MM.1S (cell line): ENCODE results near the gene KRT35.

ENCODE experiments used
- DNase-seq: peaks from one replicate; pipeline ENCODE4 v3.0.0-alpha.2; 2015
- H2AFZ ChIP-seq: fragments of 300-600 bp; sonication (generic); 2 replicates; pipeline ENCODE4 v1.6.0; 2016; ENCODE audit warnings: antibody characterized with exemption, low read length
- H3F3A ChIP-seq: fragments of 300-600 bp; sonication (generic); 2 replicates; pipeline ENCODE4 v1.6.1; 2016; ENCODE audit warnings: mild to moderate bottlenecking, antibody characterized with exemption, low read length, moderate library complexity, mixed read lengths; ENCODE audit not compliant: insufficient read depth
- H3K27ac ChIP-seq: fragments of 300-600 bp; sonication (generic); 2 replicates; pipeline ENCODE4 v1.5.1; 2016; ENCODE audit warnings: mild to moderate bottlenecking, low read length
- H3K27me3 ChIP-seq: fragments of 300-600 bp; sonication (generic); replicated peaks from 2 replicates; pipeline ENCODE4 v1.6.0; 2016; ENCODE audit warnings: low read length; ENCODE audit not compliant: insufficient read depth
- H3K36me3 ChIP-seq: fragments of 300-600 bp; sonication (generic); replicated peaks from 2 replicates; pipeline ENCODE4 v1.6.1; 2016; ENCODE audit warnings: mild to moderate bottlenecking, low read length, mixed read lengths; ENCODE audit not compliant: insufficient read depth
- H3K4me1 ChIP-seq: fragments of 300-600 bp; sonication (generic); 2 replicates; pipeline ENCODE4 v1.6.1; 2016; ENCODE audit warnings: low read length, mixed read lengths
- H3K4me2 ChIP-seq: fragments of 300-600 bp; sonication (generic); 2 replicates; pipeline ENCODE4 v1.6.0; 2016; ENCODE audit warnings: low read depth, low read length
- H3K4me3 ChIP-seq: fragments of 300-600 bp; sonication (generic); 2 replicates; pipeline ENCODE4 v1.5.1; 2016; ENCODE audit warnings: low read length, mixed read lengths
- H3K79me2 ChIP-seq: fragments of 300-600 bp; sonication (generic); 2 replicates; pipeline ENCODE4 v1.6.1; 2016; ENCODE audit warnings: mixed run types, low read length, mixed read lengths
- H3K9ac ChIP-seq: fragments of 300-600 bp; sonication (generic); 2 replicates; pipeline ENCODE4 v1.6.1; 2016; ENCODE audit warnings: low read length, mixed read lengths
- H3K9me2 ChIP-seq: fragments of 300-600 bp; sonication (generic); replicated peaks from 2 replicates; pipeline ENCODE4 v1.6.1; 2016; ENCODE audit warnings: mild to moderate bottlenecking, low read length, mixed read lengths; ENCODE audit not compliant: insufficient read depth
- H3K9me3 ChIP-seq: fragments of 300-600 bp; sonication (generic); replicated peaks from 2 replicates; pipeline ENCODE4 v1.6.1; 2016; ENCODE audit warnings: mild to moderate bottlenecking, low read length, mixed read lengths; ENCODE audit not compliant: insufficient read depth
- H4K20me1 ChIP-seq: fragments of 300-600 bp; sonication (generic); 2 replicates; pipeline ENCODE4 v1.6.1; 2016; ENCODE audit warnings: mild to moderate bottlenecking, low read length, moderate library complexity, mixed read lengths; ENCODE audit not compliant: insufficient read depth
- EZH2 ChIP-seq: fragments of 300-600 bp; sonication (generic); optimal IDR thresholded peaks from 2 replicates; pipeline ENCODE3; 2017; ENCODE audit warnings: low read depth, mild to moderate bottlenecking, antibody characterized with exemption, low read length, mixed read lengths
- EZH2phosphoT487 ChIP-seq: fragments of 300-600 bp; sonication (generic); IDR thresholded peaks from 2 replicates; pipeline ENCODE4 v1.6.1; 2018; ENCODE audit warnings: antibody characterized with exemption, low read length
- TF ChIP-seq, protein P1 (sequence below): fragments of 300-600 bp; sonication (generic); IDR thresholded peaks from 2 replicates; pipeline ENCODE4 v1.5.1; 2016; ENCODE audit warnings: antibody characterized with exemption, low read length, mixed read lengths

KRT35 gene

DNA sequence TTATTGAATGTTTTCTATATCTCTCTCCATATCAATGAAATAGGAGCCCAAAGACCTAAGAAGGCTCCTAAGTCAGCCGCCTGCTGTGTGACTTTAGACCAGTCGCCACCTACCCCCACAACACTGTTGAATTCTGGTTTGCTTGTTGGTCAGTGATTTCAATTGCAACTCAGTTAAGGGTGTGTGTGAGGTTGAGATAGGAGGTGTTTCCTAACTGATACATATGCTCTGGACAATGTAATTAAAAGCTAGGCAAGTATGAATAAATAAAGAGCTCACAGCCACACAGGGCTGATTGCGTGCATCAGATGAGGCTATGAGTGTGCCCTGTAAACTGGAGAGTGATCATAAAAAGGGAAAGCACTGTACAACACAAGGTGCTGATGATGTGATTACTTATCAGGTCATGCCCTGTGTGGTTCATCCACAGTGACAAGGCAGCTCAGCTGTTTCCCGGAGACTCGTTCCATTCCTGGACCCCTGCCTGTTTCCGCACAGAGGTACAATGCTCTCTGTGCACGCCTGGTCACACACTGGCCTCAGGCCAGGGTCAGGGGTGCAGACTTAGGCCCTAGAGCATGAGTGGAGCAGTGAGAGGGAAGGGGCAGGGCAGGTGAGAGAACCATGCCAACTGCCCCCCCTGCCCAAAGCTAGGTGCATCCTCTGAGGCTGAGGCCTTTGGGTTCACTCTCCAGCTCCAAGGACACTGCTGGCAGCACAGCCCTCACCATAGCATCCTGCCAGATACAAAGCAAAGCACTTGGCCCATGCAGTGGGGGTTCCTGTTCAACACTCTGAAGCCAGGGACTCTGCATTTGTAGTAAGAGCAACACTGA is 3.3 kb upstream of the KRT35 start:
- Histone ChIP-seq H3K4me2 (no peak overlapping the region), H3K9me2 (no peaks in the 10 kb centered on the region), H3F3A (no peaks in the 10 kb centered on the region), H3K27ac (no peak overlapping the region), H2AFZ (no peak overlapping the region), H3K4me3 (no peak overlapping the region), H3K4me1 (no peaks in the 10 kb centered on the region), H3K9ac (no peak overlapping the region), H3K27me3 (no peaks in the 10 kb centered on the region; the same call in 1 of the 2 replicates), H4K20me1 (no peaks in the 10 kb centered on the region), H3K79me2 (no peaks in the 10 kb centered on the region), H3K9me3 (no peaks in the 10 kb centered on the region), H3K36me3 (no peaks in the 10 kb centered on the region)
- DNase-seq = no peak
- no peak for TF ChIP-seq EZH2phosphoT487
- TF ChIP-seq, protein P1, sequence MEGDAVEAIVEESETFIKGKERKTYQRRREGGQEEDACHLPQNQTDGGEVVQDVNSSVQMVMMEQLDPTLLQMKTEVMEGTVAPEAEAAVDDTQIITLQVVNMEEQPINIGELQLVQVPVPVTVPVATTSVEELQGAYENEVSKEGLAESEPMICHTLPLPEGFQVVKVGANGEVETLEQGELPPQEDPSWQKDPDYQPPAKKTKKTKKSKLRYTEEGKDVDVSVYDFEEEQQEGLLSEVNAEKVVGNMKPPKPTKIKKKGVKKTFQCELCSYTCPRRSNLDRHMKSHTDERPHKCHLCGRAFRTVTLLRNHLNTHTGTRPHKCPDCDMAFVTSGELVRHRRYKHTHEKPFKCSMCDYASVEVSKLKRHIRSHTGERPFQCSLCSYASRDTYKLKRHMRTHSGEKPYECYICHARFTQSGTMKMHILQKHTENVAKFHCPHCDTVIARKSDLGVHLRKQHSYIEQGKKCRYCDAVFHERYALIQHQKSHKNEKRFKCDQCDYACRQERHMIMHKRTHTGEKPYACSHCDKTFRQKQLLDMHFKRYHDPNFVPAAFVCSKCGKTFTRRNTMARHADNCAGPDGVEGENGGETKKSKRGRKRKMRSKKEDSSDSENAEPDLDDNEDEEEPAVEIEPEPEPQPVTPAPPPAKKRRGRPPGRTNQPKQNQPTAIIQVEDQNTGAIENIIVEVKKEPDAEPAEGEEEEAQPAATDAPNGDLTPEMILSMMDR = no peak
- TF ChIP-seq EZH2 = no peak

DNA sequence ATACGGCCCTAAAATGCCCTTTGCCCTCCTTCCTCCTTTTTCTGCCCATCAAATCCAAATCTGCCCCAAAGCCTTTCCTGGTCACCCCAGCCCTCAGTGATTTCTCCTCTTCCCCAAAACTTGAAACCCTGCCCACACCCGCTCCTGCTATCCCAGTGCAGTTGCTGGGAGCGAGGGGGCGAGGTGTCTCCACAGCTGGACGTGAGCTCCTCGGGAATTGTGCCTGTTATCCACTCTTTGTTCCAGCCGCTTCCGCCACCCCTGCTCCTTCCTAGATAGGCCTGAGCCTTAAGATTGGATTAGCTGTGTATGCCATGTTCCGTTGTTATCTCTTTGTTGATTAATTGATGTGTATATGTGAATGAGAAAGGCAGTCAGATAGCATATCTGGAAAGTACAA is 2.6 kb upstream of the KRT35 start:
- Histone ChIP-seq H3K4me1 (no peaks in the 10 kb centered on the region), H3K27ac (no peak overlapping the region), H3K79me2 (no peaks in the 10 kb centered on the region), H3K9ac (no peak overlapping the region), H3K9me3 (no peaks in the 10 kb centered on the region), H3K27me3 (no peaks in the 10 kb centered on the region; the same call in 1 of the 2 replicates), H3K4me3 (no peak overlapping the region), H3K4me2 (no peak overlapping the region), H3F3A (no peaks in the 10 kb centered on the region), H4K20me1 (no peaks in the 10 kb centered on the region), H3K9me2 (no peaks in the 10 kb centered on the region), H3K36me3 (no peaks in the 10 kb centered on the region), H2AFZ (no peak overlapping the region)
- no peak for TF ChIP-seq EZH2phosphoT487
- TF ChIP-seq, protein P1 = no peak
- no peak for DNase-seq

DNA sequence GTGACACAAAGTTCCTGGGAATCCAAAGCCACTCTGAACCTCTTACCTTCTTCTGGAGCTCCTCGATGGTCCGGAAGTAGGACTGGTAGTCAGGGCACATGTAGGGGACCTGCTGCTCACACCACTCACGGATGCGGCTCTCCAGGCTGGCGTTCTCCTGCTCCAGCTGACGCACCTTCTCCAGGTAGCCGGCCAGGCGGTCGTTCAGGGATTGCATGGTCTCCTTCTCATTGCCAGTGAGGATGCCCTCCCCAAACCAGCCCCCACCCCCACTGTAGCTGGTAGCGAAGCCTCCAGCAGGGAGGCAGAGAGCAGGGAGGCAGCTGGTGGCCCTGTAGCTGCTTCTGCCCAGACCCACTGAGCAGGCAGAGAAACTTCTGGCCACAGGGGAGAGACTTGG is 370 bp downstream of the KRT35 start:
- Histone ChIP-seq H3K36me3 (no peaks in the 10 kb centered on the region), H3K9me3 (no peaks in the 10 kb centered on the region), H3K27ac (no peak overlapping the region), H3K27me3 (no peaks in the 10 kb centered on the region; the same call in 1 of the 2 replicates), H2AFZ (no peak overlapping the region), H3K4me1 (no peaks in the 10 kb centered on the region), H3K4me3 (no peak overlapping the region), H3K9me2 (no peaks in the 10 kb centered on the region), H3K9ac (no peak overlapping the region), H3K79me2 (no peaks in the 10 kb centered on the region), H3F3A (no peaks in the 10 kb centered on the region), H4K20me1 (no peaks in the 10 kb centered on the region), H3K4me2 (no peak overlapping the region)
- DNase-seq = no peak
- no peak for TF ChIP-seq EZH2phosphoT487
- TF ChIP-seq, protein P1 = no peak
